Measurements from ENCODE around the gene ACBD3.

ACBD3 gene

DNA sequence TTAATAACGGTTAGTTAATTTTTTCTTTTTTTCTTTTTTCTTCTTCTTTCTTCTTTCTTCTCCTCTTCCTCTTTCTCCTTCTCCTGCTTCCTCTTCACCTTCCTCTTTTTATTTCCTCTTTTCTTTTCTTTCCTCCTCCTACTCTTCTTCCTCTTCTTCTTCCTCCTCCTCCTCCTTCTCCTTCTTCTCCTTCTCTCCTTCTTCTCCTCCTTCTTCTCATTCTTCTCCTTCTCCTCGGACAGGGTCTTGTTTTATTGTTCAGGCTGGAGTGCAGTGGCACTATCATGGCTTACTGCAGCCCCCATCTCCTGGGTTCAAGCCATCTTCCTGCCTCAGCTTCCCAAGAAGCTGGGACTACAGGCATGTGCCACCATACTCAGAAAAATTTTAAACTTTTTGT is 13.4 kb upstream of the ACBD3 start:
- no peak for DNase-seq

GRCh38 chr1:226195144-226195543 is 8.6 kb upstream of the ACBD3 start:
- no peak for DNase-seq

DNA sequence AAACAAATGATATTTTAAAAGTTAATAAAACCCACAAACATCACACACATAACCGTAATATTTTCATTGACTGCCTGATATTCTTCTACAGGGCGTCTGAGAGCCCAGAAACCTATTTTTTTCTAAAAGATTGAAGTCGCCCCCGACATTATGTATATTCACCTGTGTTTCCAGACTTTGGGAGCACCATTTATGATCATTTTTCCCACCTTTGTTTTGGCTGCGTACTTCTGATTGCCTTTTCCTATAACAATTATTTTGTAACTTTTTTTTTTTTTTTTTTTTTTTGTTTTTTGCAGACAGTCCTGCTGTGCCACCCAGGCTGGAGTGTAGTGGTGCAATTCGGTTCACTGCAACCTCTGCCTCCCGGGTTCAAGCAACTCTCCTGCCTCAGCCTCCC is 839 bp upstream of the ACBD3 start:
- no peak for DNase-seq

DNA sequence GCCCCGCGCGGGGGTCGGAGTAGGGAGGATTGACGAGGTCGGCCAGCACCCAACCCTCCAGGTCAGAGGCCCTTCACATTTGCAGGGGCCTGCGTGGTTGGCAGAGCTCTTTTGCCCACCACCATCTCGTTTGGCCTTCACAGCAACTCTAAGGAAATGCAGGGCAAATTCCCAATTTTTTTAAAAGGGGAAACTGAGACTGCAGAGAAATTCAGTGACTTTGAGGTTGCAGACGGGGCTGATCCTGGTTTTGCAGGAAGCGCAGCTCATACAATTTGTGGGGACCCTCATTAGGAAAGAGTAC is 430 bp upstream of the ACBD3 start:
- no peak for DNase-seq

- no peak for DNase-seq
Observed at GRCh38 chr1:226185141-226186036, 1.2 kb downstream of the ACBD3 start.

DNA sequence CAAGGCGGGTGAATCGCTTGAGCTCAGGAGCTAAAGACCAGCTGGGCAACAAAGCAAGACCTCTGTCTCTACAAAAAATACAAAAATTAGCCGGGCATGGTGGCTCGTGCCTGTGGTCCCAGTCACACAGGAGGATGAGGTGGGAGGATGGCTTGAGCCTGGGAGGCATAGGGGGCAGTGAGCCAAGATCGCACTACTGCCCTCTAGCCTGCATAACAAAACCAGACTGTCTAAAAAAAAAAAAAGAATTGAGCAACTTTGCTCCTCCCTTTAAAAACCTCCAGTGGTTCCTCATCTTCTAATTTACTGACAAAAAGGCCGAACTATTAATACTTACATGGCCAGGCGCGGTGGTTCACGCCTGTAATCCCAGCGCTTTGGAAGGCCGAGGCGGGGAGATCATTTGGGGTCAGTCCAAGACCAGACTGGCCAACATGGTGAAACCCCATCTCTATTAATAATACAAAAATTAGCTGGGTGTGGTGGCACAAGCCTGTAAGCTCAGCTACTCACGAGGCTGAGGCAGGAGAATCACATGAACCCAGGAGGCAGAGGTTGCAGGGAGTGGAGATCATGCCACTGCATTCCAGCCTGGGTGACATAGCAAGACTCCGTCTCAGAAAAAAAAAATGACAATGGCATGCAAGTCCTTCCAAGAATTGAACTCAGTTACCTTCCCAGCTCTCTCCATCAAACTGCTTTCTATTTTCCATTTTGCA is 4.4 kb downstream of the ACBD3 start:
- no peak for DNase-seq

GRCh38 chr1:226176870-226177269 is 9.7 kb downstream of the ACBD3 start:
- DNase-seq: no peak

GRCh38 chr1:226172589-226172988 is 14.0 kb downstream of the ACBD3 start:
- DNase-seq: no peak

GRCh38 chr1:226166341-226166740 is 20.2 kb downstream of the ACBD3 start:
- DNase-seq: no peak

DNA sequence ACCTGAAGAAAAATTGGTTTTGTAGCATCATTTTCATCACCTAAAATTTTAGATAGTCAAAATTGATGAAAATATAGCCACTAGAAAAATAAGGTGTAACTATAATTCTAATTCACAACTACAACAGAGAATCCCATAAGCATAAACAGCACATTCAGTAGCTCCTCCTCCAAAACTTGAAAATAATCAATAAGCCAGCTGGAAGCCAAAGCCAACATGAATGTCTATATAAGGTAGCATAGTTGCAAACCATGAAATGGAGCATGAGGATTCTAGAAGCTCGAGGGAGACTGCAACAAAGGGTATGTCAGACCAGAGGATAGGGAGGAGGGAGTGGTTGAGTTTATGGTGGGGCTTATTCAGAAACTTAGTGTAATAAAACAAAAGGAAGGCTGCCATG is 22.4 kb downstream of the ACBD3 start:
- no peak for DNase-seq

DNA sequence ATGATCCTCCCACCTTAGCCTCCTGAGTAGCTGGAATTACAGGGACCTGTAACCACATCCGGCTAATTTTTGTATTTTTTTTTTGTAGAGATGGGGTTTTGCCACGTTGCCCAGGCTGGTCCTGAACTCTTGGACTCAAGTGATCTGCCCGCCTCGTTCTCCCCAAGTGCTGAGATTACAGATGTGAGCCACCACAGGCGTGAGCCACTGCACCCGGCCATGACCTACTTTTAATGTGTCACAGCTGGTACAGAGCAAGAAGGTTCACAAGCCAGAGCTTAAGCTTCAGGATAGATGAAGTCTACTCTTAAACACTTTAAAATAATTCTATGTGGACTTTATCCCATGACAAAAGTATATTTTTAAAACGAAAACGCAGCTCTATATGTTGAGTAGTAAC is 23.6 kb downstream of the ACBD3 start:
- no peak for DNase-seq

GRCh38 chr1:226158983-226159382 is 27.6 kb downstream of the ACBD3 start:
- DNase-seq: no peak

DNA sequence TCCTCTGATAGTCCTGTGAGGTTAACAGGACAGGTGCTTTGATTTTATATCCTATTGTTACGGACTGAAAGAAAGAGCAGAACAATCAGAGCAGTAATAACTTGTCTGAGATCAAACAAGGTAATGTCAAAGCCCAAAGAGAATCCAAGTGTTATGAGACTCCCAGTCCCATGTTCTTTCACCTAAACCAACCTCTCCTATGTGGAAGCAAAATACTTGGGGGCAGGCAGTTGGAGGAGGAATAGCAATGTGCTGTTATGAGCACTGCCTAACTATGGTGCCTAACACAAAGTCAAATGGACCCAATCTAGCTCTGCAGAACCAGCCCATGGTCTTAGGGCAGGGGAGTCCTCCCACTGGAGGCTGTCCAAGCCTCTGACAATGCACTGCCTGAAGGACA is 28.1 kb downstream of the ACBD3 start:
- DNase-seq: no peak

DNA sequence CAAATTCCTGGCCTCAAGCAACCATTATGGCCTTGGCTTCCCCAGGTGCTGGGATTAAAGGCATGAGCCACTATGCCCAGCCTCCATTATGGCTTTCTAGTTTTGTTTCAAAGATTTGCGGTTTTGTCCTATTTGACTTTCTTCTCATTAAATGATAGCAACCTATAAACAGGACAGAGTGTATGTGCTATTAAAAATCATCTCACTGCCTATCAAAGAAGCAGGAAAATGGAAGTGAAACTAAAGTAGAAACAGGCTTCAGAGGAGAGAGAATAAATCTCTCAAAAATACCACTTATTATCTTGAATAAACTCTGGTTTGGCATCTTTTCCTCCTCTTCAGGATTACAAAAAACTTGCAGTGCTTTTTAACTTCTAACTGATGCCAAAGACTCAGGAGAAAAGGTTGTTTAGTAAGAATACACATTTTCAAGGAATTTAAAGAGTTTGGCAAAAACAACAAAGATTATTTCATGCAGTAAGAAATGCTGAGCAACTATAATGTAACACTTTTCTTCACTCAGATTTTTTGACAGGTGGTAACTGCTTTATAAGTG is 28.7 kb downstream of the ACBD3 start:
- DNase-seq: no peak

DNA sequence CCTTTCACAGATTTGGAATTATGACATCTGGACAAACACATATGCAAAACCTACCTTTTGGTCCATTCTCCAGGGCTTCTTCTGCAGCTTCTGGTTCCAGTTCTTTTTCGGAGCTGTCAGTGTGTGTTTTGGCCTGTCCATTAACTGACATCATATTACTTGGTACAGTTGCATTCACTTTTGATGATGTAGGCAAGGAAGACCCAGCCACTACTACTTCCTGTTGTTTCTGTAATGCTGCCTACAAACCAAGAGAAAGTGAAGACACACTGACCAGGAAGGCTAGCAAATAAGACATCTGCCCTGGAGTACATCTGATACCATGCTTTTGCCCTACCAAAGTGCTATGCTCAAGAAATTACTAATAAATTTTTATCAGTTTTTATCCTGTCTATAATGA is 31.9 kb downstream of the ACBD3 start:
- no peak for DNase-seq

- DNase-seq: no peak
Observed at GRCh38 chr1:226149806-226150205, 36.7 kb downstream of the ACBD3 start.

GRCh38 chr1:226148121-226148648 is 38.4 kb downstream of the ACBD3 start:
- DNase-seq: no peak

GRCh38 chr1:226144045-226144444 is 42.5 kb downstream of the ACBD3 start:
- no peak for DNase-seq

- DNase-seq: no peak
Observed at GRCh38 chr1:226135709-226136108, 50.8 kb downstream of the ACBD3 start.

- no peak for DNase-seq
Observed at GRCh38 chr1:226135059-226135651, 51.4 kb downstream of the ACBD3 start.

GRCh38 chr1:226134170-226135058 is 52.1 kb downstream of the ACBD3 start:
- no peak for DNase-seq

- no peak for DNase-seq
Observed at GRCh38 chr1:226133504-226134123, 52.9 kb downstream of the ACBD3 start.

Data from activated effector memory CD4-positive, alpha-beta T cell treated with anti-CD3 and anti-CD28 coated beads, Interleukin-2, amount 50 U/mL, for 16 hours (primary cell).